Smooth muscle cell (in vitro differentiated cells): ENCODE measurements around the gene AZIN2. TPM values are rescaled to one million over a fixed set of nuclear protein-coding genes. Genes with fewer than 3 reads are reported as not detected.

ENCODE experiments used
- DNase-seq: peaks from one replicate; lab custom pipeline; 2025; ENCODE audit not compliant: unreplicated experiment; lab: John Stamatoyannopoulos, UW
- H2AFZ ChIP-seq: fragments of 200-600 bp; sonication (generic); 2 replicates; pipeline ENCODE4 v1.6.0; 2016; ENCODE audit warnings: antibody characterized with exemption, low read depth, mild to moderate bottlenecking
- H3F3A ChIP-seq: fragments of 200-600 bp; sonication (generic); 2 replicates; pipeline ENCODE4 v1.6.0; 2017; ENCODE audit warnings: antibody characterized with exemption, low read depth
- H3K27ac ChIP-seq: fragments of 200-600 bp; sonication (generic); 2 replicates; pipeline ENCODE4 v1.5.1; 2016; ENCODE audit warnings: low read depth, mild to moderate bottlenecking
- H3K27me3 ChIP-seq: fragments of 200-600 bp; sonication (generic); 2 replicates; pipeline ENCODE4 v1.6.1; 2016; ENCODE audit warnings: low read depth, mild to moderate bottlenecking
- H3K36me3 ChIP-seq: fragments of 200-600 bp; sonication (generic); 2 replicates; pipeline ENCODE4 v1.5.1; 2016; ENCODE audit warnings: low read depth
- H3K4me1 ChIP-seq: fragments of 200-600 bp; sonication (generic); 2 replicates; pipeline ENCODE4 v1.5.1; 2016; ENCODE audit warnings: low read depth
- H3K4me2 ChIP-seq: fragments of 200-600 bp; sonication (generic); 2 replicates; pipeline ENCODE4 v1.6.0; 2016; ENCODE audit warnings: mild to moderate bottlenecking
- H3K4me3 ChIP-seq: fragments of 200-600 bp; sonication (generic); 2 replicates; pipeline ENCODE4 v1.5.1; 2016; ENCODE audit warnings: mild to moderate bottlenecking
- H3K79me2 ChIP-seq: fragments of 200-600 bp; sonication (generic); 2 replicates; pipeline ENCODE4 v1.6.0; 2016; ENCODE audit warnings: low read depth, mild to moderate bottlenecking
- H3K9ac ChIP-seq: fragments of 200-600 bp; sonication (generic); 2 replicates; pipeline ENCODE4 v1.6.0; 2016; ENCODE audit warnings: low read depth
- H3K9me3 ChIP-seq: fragments of 200-600 bp; sonication (generic); replicated peaks from 2 replicates; pipeline ENCODE4 v1.5.1; 2016; ENCODE audit warnings: low read depth
- H4K20me1 ChIP-seq: fragments of 200-600 bp; sonication (generic); 2 replicates; pipeline ENCODE4 v1.6.0; 2016; ENCODE audit warnings: low read depth
- WGBS: methylation state at CpG from one replicate; pipeline ENCODE4 v1.1.7; 2016; ENCODE audit warnings: low lambda C conversion rate; 5-methylcytosine and 5-hydroxymethylcytosine counted together
- polyA plus RNA-seq: library from polyadenylated mRNA; unstranded; fragments of >200 nt; fragmentation: Nextera tagmentation; extraction: Ambion mirVana; gene quantifications from 2 replicates; pipeline ENCODE4 v1.2.1, GENCODE V29; 2016
- total RNA-seq: library from RNA; depleted of rRNA; stranded (reverse); fragments of >200 nt; gene quantifications from 2 replicates; pipeline ENCODE4 v1.2.3, GENCODE V29; 2014
- TF ChIP-seq, protein P1 (sequence below): fragments of 200-600 bp; sonication (generic); IDR thresholded peaks from 2 replicates; pipeline ENCODE4 v1.5.1; 2017; ENCODE audit warnings: borderline replicate concordance, mild to moderate bottlenecking, antibody characterized with exemption; ENCODE audit not compliant: insufficient read depth, poor library complexity, severe bottlenecking

Gene AZIN2
- total and polyA plus RNA-seq, 2 experiments from 2014 or later, result 7.9 to 33.5 TPM

DNA sequence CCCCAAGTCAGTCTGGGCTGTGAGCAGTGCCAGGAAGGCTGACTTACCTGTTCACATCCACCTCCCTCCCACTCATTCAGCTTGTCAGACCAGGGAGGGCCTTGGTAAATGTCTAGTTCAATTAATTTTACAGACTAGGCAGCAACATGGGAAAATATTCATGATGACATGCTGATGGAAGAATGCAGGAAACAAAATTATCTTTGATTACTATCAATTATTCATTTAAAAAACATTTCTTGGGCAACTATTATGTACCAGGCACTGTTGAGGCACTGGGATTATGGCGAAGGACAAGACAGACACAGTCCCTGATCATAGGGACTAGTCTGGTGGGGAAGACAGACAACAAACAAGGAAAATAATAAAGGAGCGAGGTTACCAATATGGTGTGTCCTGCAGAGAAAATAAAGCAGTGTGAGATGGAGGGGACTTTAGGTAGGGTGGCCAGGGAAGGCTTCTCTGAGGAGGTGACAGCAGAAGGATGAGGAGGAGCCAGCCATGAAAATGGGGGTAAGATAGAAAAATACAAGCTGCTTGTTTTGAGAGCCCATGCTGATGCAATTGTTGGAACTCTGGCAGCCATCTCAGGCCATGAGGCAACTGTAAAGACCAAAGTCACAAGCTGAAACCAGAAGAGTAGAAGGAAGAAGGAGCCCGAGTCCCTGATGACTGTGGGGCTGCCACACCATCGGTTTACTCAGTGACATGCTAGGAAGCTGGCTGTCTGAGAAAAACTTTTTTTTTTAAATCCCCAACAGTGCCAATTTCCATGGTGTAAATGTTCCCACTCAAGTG, 86.9 kb downstream of the AZIN2 start:
- Histone ChIP-seq H3K4me3 (no peak overlapping the region), H3K27ac (peak overlapping the region; percentile 35), H3K4me1 (no peaks in the 10 kb centered on the region), H3F3A (no peaks in the 10 kb centered on the region), H3K9ac (no peak overlapping the region), H4K20me1 (no peaks in the 10 kb centered on the region), H3K79me2 (no peaks in the 10 kb centered on the region), H2AFZ (no peak overlapping the region), H3K36me3 (no peaks in the 10 kb centered on the region), H3K9me3 (no peaks in the 10 kb centered on the region), H3K27me3 (no peaks in the 10 kb centered on the region), H3K4me2 (no peak overlapping the region)
- WGBS, result 98% methylated on average over 4 of the region's 4 CpGs
- no peak for DNase-seq
- TF ChIP-seq, protein P1, sequence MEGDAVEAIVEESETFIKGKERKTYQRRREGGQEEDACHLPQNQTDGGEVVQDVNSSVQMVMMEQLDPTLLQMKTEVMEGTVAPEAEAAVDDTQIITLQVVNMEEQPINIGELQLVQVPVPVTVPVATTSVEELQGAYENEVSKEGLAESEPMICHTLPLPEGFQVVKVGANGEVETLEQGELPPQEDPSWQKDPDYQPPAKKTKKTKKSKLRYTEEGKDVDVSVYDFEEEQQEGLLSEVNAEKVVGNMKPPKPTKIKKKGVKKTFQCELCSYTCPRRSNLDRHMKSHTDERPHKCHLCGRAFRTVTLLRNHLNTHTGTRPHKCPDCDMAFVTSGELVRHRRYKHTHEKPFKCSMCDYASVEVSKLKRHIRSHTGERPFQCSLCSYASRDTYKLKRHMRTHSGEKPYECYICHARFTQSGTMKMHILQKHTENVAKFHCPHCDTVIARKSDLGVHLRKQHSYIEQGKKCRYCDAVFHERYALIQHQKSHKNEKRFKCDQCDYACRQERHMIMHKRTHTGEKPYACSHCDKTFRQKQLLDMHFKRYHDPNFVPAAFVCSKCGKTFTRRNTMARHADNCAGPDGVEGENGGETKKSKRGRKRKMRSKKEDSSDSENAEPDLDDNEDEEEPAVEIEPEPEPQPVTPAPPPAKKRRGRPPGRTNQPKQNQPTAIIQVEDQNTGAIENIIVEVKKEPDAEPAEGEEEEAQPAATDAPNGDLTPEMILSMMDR, result no peak

DNA sequence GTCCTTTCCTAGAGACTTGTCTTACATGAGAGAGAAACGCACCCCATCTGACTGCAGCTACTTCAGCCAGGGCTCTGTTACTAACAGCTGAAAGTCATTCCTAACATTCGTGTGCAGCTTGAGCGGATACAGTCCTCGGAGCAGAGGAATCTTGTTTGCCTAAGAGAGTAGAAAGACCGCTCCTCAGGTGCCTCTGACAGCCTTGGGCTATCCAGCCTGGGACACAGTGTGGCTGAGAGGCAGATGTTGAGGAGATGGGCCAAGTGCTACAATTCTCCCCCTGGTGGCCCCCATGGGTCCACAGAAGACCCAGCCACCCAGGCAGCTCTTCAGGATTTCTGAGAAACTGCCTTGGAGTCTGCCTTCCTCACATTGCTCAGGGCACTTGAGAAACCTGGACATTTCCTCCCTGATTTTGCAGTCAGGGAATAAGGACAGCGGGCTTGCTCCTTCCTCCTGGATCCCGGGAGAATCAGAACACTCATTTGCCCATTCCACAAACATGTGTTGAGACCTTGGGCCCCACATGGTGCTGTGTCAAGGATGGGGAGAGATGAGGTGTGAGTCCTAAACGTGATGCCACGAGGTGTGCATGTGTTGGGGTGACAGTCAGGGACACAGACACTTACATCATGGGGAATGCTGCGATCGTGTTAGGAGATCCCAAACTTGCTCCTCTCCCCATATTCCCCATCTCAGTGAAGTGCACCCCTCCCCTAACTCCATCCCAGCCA, 87.8 kb downstream of the AZIN2 start:
- Histone ChIP-seq H3K9me3 (no peaks in the 10 kb centered on the region), H3K4me2 (no peak overlapping the region), H3K27me3 (no peaks in the 10 kb centered on the region), H3K9ac (no peak overlapping the region), H3K27ac (no peak overlapping the region), H3K4me1 (no peaks in the 10 kb centered on the region), H3F3A (no peaks in the 10 kb centered on the region), H3K4me3 (no peak overlapping the region), H3K36me3 (no peaks in the 10 kb centered on the region), H2AFZ (no peak overlapping the region), H4K20me1 (no peaks in the 10 kb centered on the region), H3K79me2 (no peaks in the 10 kb centered on the region)
- 78% methylated on average over 11 of the region's 11 CpGs for WGBS
- TF ChIP-seq, protein P1, result no peak
- DNase-seq, result no peak

DNA sequence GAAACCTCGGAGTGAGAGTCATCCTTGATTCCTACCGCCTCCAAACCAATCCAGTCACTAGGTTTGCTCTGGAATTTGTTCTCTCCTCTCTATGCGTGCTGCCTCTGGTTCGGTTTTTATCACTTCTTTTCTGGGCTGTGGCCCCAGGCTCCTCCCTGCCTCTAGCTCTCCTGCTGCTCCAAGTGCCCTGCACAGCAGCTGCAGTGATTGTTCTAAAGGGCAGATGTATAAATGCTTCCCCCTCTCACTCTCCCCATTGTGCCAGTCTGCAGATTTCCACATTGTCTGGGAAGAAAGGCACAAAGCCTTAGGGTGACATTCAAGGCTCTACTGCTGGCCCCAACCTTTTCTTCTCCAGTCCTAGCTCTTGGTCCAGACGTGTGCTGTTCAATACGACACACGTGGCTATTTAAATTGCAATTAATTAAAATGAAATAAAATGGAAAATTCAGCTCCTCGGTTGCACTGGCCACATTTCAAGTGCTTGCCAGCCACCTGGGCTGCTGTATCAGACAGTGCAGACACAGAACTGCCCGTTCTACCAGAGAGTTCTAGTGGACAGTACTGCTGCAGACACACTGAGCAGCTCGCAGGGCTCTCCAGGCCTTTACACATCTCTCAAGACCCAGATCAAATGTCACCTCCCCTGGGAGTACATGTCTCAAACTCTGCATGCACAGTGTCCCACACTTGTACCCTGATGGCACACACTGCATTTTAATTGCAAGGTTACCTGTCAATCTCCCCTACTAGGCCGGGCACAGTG, 88.5 kb downstream of the AZIN2 start:
- Histone ChIP-seq H2AFZ (no peak overlapping the region), H3K36me3 (no peaks in the 10 kb centered on the region), H3K9ac (no peak overlapping the region), H3K4me3 (no peak overlapping the region), H3K4me1 (no peaks in the 10 kb centered on the region), H3K9me3 (no peaks in the 10 kb centered on the region), H3F3A (no peaks in the 10 kb centered on the region), H3K4me2 (no peak overlapping the region), H3K27ac (no peak overlapping the region), H4K20me1 (no peaks in the 10 kb centered on the region), H3K27me3 (no peaks in the 10 kb centered on the region), H3K79me2 (no peaks in the 10 kb centered on the region)
- TF ChIP-seq, protein P1, result no peak
- no peak for DNase-seq
- 74% methylated on average over 11 of the region's 11 CpGs for WGBS

Other genes starting within 250 kb of the AZIN2 start
- not detected in 2 replicates for gene FNDC5, start 210.2 kb upstream of the AZIN2 start, total RNA-seq
- gene FNDC5, start 210.2 kb upstream of the AZIN2 start, polyA plus RNA-seq, result not detected in 2 replicates
- not detected in 2 replicates for gene HPCA, start 194.7 kb upstream of the AZIN2 start, total RNA-seq
- 0.24 TPM in 1 of 2 replicates, not detected in the other for gene HPCA, start 194.7 kb upstream of the AZIN2 start, polyA plus RNA-seq
- gene TMEM54, start 179.8 kb upstream of the AZIN2 start, total RNA-seq, result 40.9 and 84.1 TPM in 2 replicates
- gene TMEM54, start 179.8 kb upstream of the AZIN2 start, polyA plus RNA-seq, result 59.0 and 98.5 TPM in 2 replicates
- 11.2 and 13.5 TPM in 2 replicates for gene RNF19B, start 116.3 kb upstream of the AZIN2 start, total RNA-seq
- 12.3 and 13.8 TPM in 2 replicates for gene RNF19B, start 116.3 kb upstream of the AZIN2 start, polyA plus RNA-seq
- gene AK2, start 44.3 kb upstream of the AZIN2 start, total RNA-seq, result 89.8 and 132 TPM in 2 replicates
- gene AK2, start 44.3 kb upstream of the AZIN2 start, polyA plus RNA-seq, result 121 and 142 TPM in 2 replicates
- gene TRIM62, start 100.9 kb downstream of the AZIN2 start, total RNA-seq, result 1.3 TPM in 2 replicates
- gene TRIM62, start 100.9 kb downstream of the AZIN2 start, polyA plus RNA-seq, result 3.6 and 3.9 TPM in 2 replicates
- 11.7 and 30.0 TPM in 2 replicates for gene ZNF362, start 175.3 kb downstream of the AZIN2 start, total RNA-seq
- 38.2 and 40.4 TPM in 2 replicates for gene ZNF362, start 175.3 kb downstream of the AZIN2 start, polyA plus RNA-seq
- gene A3GALT2, start 239.9 kb downstream of the AZIN2 start, total RNA-seq, result not detected in 2 replicates
- gene A3GALT2, start 239.9 kb downstream of the AZIN2 start, polyA plus RNA-seq, result not detected in 2 replicates